Cardiac septum (tissue), 1 donor: Measurements from ENCODE around the gene TGM4. TPM values are rescaled to one million over a fixed set of nuclear protein-coding genes. Genes with fewer than 3 reads are reported as not detected.
A peak's percentile ranks its signal among the peaks of the same experiment; 100 is the strongest.

Source experiments
- DNase-seq: peaks from one replicate; pipeline ENCODE4 v3.0.0-alpha.2; 2020; ENCODE audit warnings: low spot score
- intact Hi-C: fragments of 100-400 bp; cut with DNase I; formaldehyde crosslinking; loops from one replicate; pipeline ENCODE4 v1.14.0; 2022
- total RNA-seq: library from RNA; stranded (reverse); fragmentation: NEBNext Ultra II Directional; extraction: Animal tissue kit (Norgen Biotek cat#: 25700); gene quantifications from one replicate; pipeline ENCODE4 v1.2.1, GENCODE V29; 2021
- donor health status: DM: no; HTN: no; CAD: no.

Gene TGM4
- total RNA-seq, 1 donor from 2014 or later, result not detected

GRCh38 chr3:44870375-44871061 lies 3.9 kb upstream of the TGM4 start:
- no peak for DNase-seq
- intact Hi-C loops, result no loop called here

GRCh38 chr3:44875596-44875995 lies 1.2 kb downstream of the TGM4 start:
- DNase-seq, result no peak
- intact Hi-C loops, result no loop called here

GRCh38 chr3:44877333-44877732 lies 2.9 kb downstream of the TGM4 start:
- no peak for DNase-seq
- intact Hi-C loops, result no loop called here

GRCh38 chr3:44880284-44880683 lies 5.9 kb downstream of the TGM4 start:
- no peak for DNase-seq
- intact Hi-C loops, result no loop called here

- intact Hi-C loops, result no loop called here
- DNase-seq, result no peak
Measured at GRCh38 chr3:44883213-44883955, 9.0 kb downstream of the TGM4 start.

GRCh38 chr3:44883999-44884431 lies 9.6 kb downstream of the TGM4 start:
- DNase-seq, result no peak
- intact Hi-C loops, result no loop called here

- DNase-seq, result no peak
- intact Hi-C loops, result no loop called here
Measured at GRCh38 chr3:44885618-44886017, 11.2 kb downstream of the TGM4 start.

GRCh38 chr3:44886561-44886960 lies 12.2 kb downstream of the TGM4 start:
- intact Hi-C loops, result no loop called here
- no peak for DNase-seq

- intact Hi-C loops, result no loop called here
Measured at GRCh38 chr3:44887101-44887500, 12.7 kb downstream of the TGM4 start.

GRCh38 chr3:44890258-44890657 lies 15.8 kb downstream of the TGM4 start:
- intact Hi-C loops, result no loop called here
- DNase-seq, result no peak

More at GRCh38 chr3:44887101-44887500, 12.7 kb downstream of the TGM4 start:
- no peak for DNase-seq

- intact Hi-C loops, result no loop called here
Measured at GRCh38 chr3:44890852-44891251, 16.4 kb downstream of the TGM4 start.

GRCh38 chr3:44892689-44893088 lies 18.3 kb downstream of the TGM4 start:
- intact Hi-C loops, result no loop called here
- DNase-seq, result no peak

More at GRCh38 chr3:44890852-44891251, 16.4 kb downstream of the TGM4 start:
- no peak for DNase-seq

GRCh38 chr3:44893097-44893496 lies 18.7 kb downstream of the TGM4 start:
- intact Hi-C loops, result no loop called here
- DNase-seq, result peak; percentile 17

GRCh38 chr3:44894485-44894884 lies 20.1 kb downstream of the TGM4 start:
- intact Hi-C loops, result no loop called here

GRCh38 chr3:44896440-44896839 lies 22.0 kb downstream of the TGM4 start:
- intact Hi-C loops, result no loop called here

More at GRCh38 chr3:44894485-44894884, 20.1 kb downstream of the TGM4 start:
- DNase-seq, result peak; percentile 66

GRCh38 chr3:44899683-44900367 lies 25.4 kb downstream of the TGM4 start:
- no peak for DNase-seq
- intact Hi-C loops, result no loop called here

More at GRCh38 chr3:44896440-44896839, 22.0 kb downstream of the TGM4 start:
- no peak for DNase-seq

- no peak for DNase-seq
- intact Hi-C loops, result no loop called here
Measured at GRCh38 chr3:44902628-44903027, 28.2 kb downstream of the TGM4 start.

GRCh38 chr3:44903314-44903713 lies 28.9 kb downstream of the TGM4 start:
- intact Hi-C loops, result no loop called here
- no peak for DNase-seq

- intact Hi-C loops, result no loop called here
Measured at GRCh38 chr3:44903751-44904150, 29.3 kb downstream of the TGM4 start.

GRCh38 chr3:44905446-44906157 lies 31.2 kb downstream of the TGM4 start:
- intact Hi-C loops, result no loop called here
- DNase-seq, result peak; percentile 66

More at GRCh38 chr3:44903751-44904150, 29.3 kb downstream of the TGM4 start:
- DNase-seq, result no peak
